ENCODE data around the gene PKP1. TPM values are rescaled to one million over a fixed set of nuclear protein-coding genes. Genes with fewer than 3 reads are reported as not detected.

The PKP1 gene
- total RNA-seq, 1 experiment from 2014 or later: 0.94 TPM

- TF ChIP-seq CTCF (conservative IDR thresholded peaks at IDR 0.05) (no peak), EZH2 (IDR thresholded peaks at IDR 0.05; ENCODE audit: low read depth) (no peak)
- POLR2A ChIA-PET (ENCODE audit: unreplicated experiment): no interaction called here
These were observed 37.0 kb downstream of the PKP1 start for GRCh38 chr1:201320168-201320788.

DNA sequence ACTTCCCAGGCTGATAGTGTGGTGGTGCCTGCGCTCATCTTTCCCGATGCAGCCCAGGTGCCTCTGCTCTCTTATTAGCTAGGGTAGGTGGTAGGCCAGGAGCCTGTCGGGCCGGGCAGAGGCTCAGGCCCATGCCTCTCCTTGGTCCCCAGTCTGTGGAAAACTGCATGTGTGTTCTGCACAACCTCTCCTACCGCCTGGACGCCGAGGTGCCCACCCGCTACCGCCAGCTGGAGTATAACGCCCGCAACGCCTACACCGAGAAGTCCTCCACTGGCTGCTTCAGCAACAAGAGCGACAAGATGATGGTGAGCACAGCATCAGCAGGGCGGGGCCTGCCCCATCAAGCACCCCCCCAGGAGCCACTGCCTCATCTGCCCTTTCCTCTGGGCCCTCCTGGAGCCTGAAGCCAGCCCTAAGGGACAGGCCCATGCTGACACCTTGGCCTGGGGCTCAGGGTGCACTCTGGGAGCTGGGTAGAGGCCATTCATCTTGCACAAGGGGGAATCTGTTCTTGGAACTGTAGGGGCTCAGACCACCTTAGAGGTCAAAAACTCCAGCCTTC lies 38.6 kb downstream of the PKP1 start:
- no peaks in the 10 kb centered on the region for H3F3A ChIP-seq (ENCODE audit: insufficient read depth, low read depth)
- DNase-seq: no peak
- H3K27me3 ChIP-seq (ENCODE audit: insufficient read depth, low read depth): peaks cover 12% of the 10 kb centered on the region; the same call in 1 of the 2 replicates
- BruUV-seq (replicated peaks): no TSS peak
- H3K79me2 ChIP-seq (ENCODE audit: low read depth): no peaks in the 10 kb centered on the region
- intact Hi-C loops (cut with micrococcal nuclease; ENCODE audit: unreplicated experiment): no loop called here
- no peaks in the 10 kb centered on the region for H3K36me3 ChIP-seq (ENCODE audit: low read depth)
- no peaks in the 10 kb centered on the region for H3K9me3 ChIP-seq (ENCODE audit: insufficient read depth, low read depth)
- H3K4me3 ChIP-seq: no peak overlapping the region
- no peak for TF ChIP-seq CTCF (conservative IDR thresholded peaks at IDR 0.05)
- no peak overlapping the region for H2AFZ ChIP-seq
- POLR2A ChIA-PET (ENCODE audit: unreplicated experiment): interaction anchor here (0.5 to 0.7 kb wide), 2 partner anchors 20 to 26 kb away, joined by 3 read pairs; no protein-coding TSS in a partner anchor
- H3K4me2 ChIP-seq: no peak overlapping the region
- H3K27ac ChIP-seq: no peak overlapping the region
- no peaks in the 10 kb centered on the region for H3K9me2 ChIP-seq (ENCODE audit: insufficient read depth)
- H4K20me1 ChIP-seq (ENCODE audit: insufficient read depth): no peaks in the 10 kb centered on the region
- no peaks in the 10 kb centered on the region for H3K4me1 ChIP-seq (replicated peaks; ENCODE audit: insufficient read depth)
- CTCF ChIA-PET: no interaction called here

More at GRCh38 chr1:201320168-201320788, 37.0 kb downstream of the PKP1 start:
- no peaks in the 10 kb centered on the region for H3K4me1 ChIP-seq (replicated peaks; ENCODE audit: insufficient read depth)
- no peaks in the 10 kb centered on the region for H3K9me3 ChIP-seq (ENCODE audit: insufficient read depth, low read depth)
- H3K36me3 ChIP-seq (ENCODE audit: low read depth): no peaks in the 10 kb centered on the region
- H3K9me2 ChIP-seq (ENCODE audit: insufficient read depth): no peaks in the 10 kb centered on the region
- no peak overlapping the region for H3K4me2 ChIP-seq
- CTCF ChIA-PET: no interaction called here
- no peak overlapping the region for H3K27ac ChIP-seq
- no peaks in the 10 kb centered on the region for H3K79me2 ChIP-seq (ENCODE audit: low read depth)
- DNase-seq: no peak
- BruUV-seq (replicated peaks): no TSS peak
- H3K4me3 ChIP-seq: no peak overlapping the region
- H3K27me3 ChIP-seq (ENCODE audit: insufficient read depth, low read depth): peaks cover 12% of the 10 kb centered on the region; the same call in 1 of the 2 replicates
- no peaks in the 10 kb centered on the region for H3F3A ChIP-seq (ENCODE audit: insufficient read depth, low read depth)
- no peak overlapping the region for H2AFZ ChIP-seq
- intact Hi-C loops (cut with micrococcal nuclease; ENCODE audit: unreplicated experiment): no loop called here
- no peaks in the 10 kb centered on the region for H4K20me1 ChIP-seq (ENCODE audit: insufficient read depth)

- POLR2A ChIA-PET (ENCODE audit: unreplicated experiment): no interaction called here
- Histone ChIP-seq H3K9me3 (ENCODE audit: insufficient read depth, low read depth) (no peaks in the 10 kb centered on the region), H3K9me2 (ENCODE audit: insufficient read depth) (no peaks in the 10 kb centered on the region), H3K36me3 (ENCODE audit: low read depth) (no peaks in the 10 kb centered on the region), H4K20me1 (ENCODE audit: insufficient read depth) (no peaks in the 10 kb centered on the region), H3K27ac (no peak overlapping the region), H3K27me3 (ENCODE audit: insufficient read depth, low read depth) (peaks cover 18% of the 10 kb centered on the region), H3K4me1 (replicated peaks; ENCODE audit: insufficient read depth) (no peaks in the 10 kb centered on the region), H3F3A (ENCODE audit: insufficient read depth, low read depth) (no peaks in the 10 kb centered on the region), H2AFZ (no peak overlapping the region), H3K4me2 (no peak overlapping the region), H3K4me3 (no peak overlapping the region), H3K79me2 (ENCODE audit: low read depth) (no peaks in the 10 kb centered on the region)
- DNase-seq: no peak
- BruUV-seq (replicated peaks): no TSS peak
- intact Hi-C loops (cut with micrococcal nuclease; ENCODE audit: unreplicated experiment): no loop called here
- CTCF ChIA-PET: interaction anchor here (0.5 kb wide), 1 partner anchor 26 kb away, joined by 5 read pairs; no protein-coding TSS in a partner anchor
- TF ChIP-seq EZH2 (IDR thresholded peaks at IDR 0.05; ENCODE audit: low read depth) (no peak), CTCF (conservative IDR thresholded peaks at IDR 0.05) (no peak)
These were observed 39.6 kb downstream of the PKP1 start for GRCh38 chr1:201322653-201323510.
